HG02884 (cell line): ENCODE results near the gene ZNF385D.

Source experiments
- ATAC-seq: cut with Tn5 transposase; IDR thresholded peaks from one replicate; pipeline ENCODE4 v1.9.1; 2021; ENCODE audit warnings: mild to moderate bottlenecking, moderate library complexity; ENCODE audit not compliant: unreplicated experiment

Gene ZNF385D

DNA sequence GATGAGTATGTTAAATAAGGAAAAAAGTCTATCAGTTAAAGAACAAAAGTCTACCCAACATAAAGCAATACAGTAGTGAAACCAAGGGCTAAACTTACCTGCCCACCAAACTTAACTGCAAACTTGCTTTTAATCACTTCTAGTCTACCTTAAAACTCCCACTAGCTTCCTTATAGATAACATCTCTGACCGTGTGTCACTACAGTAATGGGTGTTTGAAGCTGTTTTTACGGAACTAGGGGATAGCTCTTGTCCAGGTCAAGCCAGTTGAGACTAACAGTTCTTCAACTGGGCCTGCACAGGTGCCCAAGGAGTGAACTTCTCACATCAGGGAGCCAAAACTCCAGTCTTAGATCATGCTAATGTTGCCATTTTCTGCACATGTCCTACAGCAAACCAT is 132.3 kb downstream of the ZNF385D start:
- ATAC-seq, result no peak

DNA sequence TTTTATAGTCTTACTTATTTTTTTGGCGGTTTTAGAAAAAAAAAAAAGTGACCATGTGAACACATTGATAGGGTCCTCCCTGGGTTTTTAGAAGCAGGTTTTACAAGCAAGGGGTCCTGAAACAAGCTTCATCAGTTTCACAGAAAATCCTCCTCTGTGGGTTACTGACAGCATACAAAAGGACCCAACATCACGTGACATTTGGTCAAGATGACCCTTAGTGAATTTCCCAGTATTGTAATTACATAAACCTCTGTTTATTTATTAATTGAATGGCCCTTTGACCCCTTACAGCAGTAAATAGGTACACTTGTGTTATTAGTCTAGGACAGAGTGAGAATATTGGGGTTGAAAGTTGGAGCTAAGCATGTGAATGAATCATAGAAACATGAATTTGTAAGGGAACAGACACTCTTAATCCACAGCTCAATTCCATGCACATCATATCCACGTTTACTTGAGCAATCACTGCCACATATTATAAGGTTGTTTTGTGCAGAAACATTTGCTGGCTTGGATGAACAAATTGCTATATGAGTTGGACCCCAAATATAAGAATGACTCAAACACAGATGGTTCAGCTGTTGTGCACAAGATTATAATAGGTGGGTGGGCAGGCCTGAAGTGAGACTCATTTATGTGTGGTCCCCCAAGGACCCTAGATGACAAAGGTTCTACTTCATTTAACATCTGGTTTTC is 137.5 kb downstream of the ZNF385D start:
- no peak for ATAC-seq

DNA sequence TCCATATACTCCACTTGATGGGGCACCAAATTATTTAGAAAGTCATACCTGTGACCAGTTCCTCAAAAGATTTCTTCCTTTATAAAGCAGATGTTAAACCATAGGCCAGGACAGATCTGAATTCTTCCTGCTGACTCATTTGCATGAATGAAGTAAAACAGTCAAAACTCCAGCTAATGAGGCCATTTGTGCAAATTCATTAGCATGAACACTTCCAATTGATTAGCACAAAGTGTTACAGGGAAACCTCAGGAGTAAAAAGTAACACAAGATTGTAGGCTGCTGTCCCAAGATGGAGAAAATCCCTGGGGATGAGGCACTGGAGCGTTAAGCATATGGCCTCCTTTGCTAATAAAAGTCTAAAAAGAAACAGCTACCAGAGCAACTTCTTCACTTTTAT is 149.8 kb downstream of the ZNF385D start:
- no peak for ATAC-seq

- ATAC-seq, result no peak
Measured at GRCh38 chr3:21599890-21600289, 151.1 kb downstream of the ZNF385D start.

- no peak for ATAC-seq
Measured at GRCh38 chr3:21592828-21593227, 158.2 kb downstream of the ZNF385D start.

GRCh38 chr3:21587894-21588293 is 163.1 kb downstream of the ZNF385D start:
- ATAC-seq, result no peak

GRCh38 chr3:21585216-21585740 is 165.7 kb downstream of the ZNF385D start:
- no peak for ATAC-seq

GRCh38 chr3:21573291-21573690 is 177.7 kb downstream of the ZNF385D start:
- ATAC-seq, result no peak

DNA sequence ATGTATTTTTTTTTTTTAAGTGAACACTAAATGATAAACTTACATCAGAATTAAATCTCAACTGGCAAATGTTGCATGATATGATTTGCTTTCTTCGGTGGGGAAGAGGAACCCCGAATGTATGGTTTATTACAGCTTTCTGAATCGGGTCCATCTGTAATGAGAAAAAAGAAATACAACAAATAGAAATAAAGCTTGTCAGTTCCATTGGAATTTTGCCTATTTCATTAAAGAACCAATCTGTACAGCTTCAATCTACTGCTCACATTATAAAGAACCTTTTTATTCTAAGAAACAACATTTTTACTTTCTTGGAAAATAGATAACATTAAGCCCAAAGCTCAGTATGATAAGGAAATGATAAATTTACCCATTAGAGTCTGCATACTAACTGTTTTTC is 186.5 kb downstream of the ZNF385D start:
- no peak for ATAC-seq

- no peak for ATAC-seq
Measured at GRCh38 chr3:21562243-21562642, 188.8 kb downstream of the ZNF385D start.

DNA sequence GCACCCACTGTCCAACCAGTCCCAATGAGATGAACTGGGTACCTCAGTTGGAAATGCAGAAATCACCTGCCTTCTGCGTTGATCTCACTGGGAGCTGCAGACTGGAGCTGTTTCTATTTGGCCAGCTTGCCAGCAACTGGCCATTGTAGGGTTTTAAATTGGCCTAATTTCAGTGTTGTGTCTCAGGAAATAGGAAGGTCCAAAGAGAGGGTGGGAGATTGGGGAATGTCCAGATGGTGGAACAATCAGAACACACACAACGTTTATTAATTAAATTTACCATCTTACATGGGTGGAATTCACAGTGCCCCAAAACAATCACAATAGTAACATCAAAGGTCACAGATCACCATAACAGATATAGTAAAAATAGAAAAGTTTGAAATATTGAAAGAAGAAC is 189.5 kb downstream of the ZNF385D start:
- ATAC-seq, result no peak

DNA sequence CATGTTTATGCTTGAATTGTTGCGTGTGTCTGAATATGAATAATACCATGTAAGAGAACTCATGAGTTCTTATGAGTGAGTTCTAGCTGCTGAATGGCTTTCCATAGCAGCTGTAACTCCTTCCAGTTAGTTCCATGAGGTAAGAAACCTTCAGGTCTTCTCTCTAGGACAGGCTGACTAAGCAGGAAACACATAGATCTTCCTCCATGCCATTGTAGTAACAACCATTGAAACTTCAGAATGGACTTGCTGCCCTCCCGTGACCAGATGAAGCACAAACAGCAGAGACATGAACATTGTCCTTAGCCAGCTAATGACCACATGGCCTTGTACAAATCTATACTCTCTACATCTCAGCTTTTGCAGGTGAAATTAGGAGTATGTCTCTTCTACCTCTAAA is 200.0 kb downstream of the ZNF385D start:
- no peak for ATAC-seq

- no peak for ATAC-seq
Measured at GRCh38 chr3:21544076-21544462, 206.9 kb downstream of the ZNF385D start.

DNA sequence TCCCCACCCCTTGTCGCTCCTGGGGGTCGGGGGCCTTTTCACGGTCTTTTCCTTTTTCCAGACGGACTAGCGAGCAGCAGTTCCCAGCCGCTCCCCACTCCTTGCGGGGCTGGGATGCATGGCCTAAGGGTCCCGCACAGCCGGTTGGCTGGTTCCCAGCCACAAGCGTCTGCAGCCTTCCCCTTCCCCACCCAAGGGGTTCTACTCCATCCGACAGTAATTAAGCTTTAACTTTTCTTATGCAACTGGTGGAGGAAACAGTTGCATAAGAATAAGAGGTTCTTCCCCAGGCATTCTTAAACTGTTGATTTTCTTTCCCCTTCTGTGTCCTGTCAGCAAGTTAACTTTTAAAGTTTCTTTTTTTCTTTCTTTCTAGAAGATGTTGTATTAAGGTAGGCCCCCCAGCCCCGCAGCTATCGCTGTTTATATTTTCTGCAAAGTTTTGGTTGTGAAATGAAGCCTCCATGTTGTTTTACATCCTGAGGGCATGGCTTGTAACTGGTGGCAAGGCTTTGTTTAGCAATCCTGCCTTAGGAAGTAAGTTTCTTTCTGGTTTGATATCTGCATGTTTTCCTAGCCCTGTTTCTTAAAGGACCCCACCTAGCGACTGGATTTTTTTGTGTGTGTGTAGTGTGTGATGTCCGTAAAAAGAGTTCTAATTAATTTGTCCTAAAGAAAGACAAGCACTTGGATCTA is 207.5 kb downstream of the ZNF385D start:
- ATAC-seq, result no peak

- no peak for ATAC-seq
Measured at GRCh38 chr3:21542656-21543379, 208.2 kb downstream of the ZNF385D start.

GRCh38 chr3:21540265-21540664 is 210.7 kb downstream of the ZNF385D start:
- no peak for ATAC-seq

- ATAC-seq, result no peak
Measured at GRCh38 chr3:21534462-21534861, 216.5 kb downstream of the ZNF385D start.

DNA sequence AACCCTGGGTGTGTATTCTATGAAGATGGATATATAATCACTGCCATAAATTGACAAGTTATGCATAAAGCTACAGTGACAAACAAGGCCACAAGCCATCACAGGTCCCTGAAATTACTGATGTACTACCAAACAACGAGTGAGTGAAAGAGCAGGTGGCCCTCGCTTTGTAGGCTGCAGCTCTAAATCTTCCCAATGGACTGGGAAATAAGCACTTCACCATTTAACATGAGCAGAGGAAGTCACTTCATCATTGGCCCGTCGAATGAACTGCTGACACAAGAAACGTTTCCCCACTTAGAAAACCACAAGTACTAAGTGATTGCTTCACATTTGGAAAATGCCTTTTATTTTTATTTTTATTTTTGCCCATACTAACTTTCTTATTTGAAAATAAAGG is 218.0 kb downstream of the ZNF385D start:
- no peak for ATAC-seq

- ATAC-seq, result no peak
Measured at GRCh38 chr3:21531909-21532308, 219.1 kb downstream of the ZNF385D start.

DNA sequence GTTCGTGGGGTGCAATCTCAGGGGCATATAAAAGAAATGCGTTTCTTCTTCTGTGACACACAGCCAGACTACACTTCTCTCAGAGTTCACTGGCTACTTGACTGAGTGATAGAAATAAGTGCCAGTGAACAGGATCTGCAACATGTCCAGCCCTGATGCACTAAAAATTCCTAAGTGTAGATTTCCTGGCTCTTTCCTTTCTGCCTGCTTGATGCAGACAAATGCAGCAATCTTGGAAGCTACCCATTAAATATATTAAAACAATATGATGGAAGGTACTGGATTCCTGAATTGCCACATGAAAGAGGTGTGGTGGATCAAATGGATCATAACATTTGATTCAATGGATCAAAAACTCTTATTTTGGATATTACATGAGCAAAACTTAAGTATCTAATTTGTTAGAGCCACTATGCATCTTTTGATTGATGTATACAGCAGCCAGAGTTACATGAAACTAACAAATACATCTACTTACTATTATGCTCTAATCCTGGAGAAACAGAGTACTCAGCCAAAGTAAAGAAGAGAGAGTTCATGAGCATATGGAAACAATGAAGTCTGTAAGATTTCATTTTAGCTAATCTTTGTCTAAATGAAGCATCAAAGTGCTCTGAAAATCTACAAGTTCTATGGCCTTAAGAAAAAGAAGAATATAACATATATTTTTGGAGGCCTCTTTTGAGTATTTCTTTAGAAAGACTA is 222.6 kb downstream of the ZNF385D start:
- ATAC-seq, result no peak

DNA sequence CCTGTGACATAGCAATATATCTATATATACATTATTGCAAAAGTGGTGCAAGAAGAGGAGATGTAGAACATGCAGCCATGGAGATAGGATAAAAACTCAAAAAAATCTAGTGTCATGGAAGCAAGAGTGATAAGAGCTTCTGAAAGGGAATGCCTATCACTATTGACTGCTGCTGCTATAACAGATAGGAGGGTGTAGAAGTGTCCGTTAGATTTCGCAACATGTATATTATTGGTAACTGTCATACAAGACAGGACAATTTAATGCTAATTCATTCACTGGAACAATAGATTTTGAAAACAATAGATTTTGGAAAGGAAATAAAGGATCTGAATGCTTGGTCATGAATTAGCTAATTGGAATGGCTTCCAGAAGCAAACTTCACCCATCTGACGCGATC is 224.5 kb downstream of the ZNF385D start:
- no peak for ATAC-seq
